Lower leg skin (tissue), 3 donors: Measurements from ENCODE around the gene GPR32.

Experiments used
- CTCF ChIP-seq, 3 donors: fragments of 450-650 bp; IDR thresholded peaks; one replicate each; pipeline ENCODE4 v1.5.1; 2016; ENCODE audit warnings: antibody characterized with exemption in 3 of 3, mild to moderate bottlenecking in 3 of 3, moderate library complexity in 2 of 3
- POLR2A ChIP-seq, 2 donors: fragments of 450-650 bp; IDR thresholded peaks; one replicate each; pipeline ENCODE4 v1.6.1; 2016 to 2017; ENCODE audit warnings: antibody characterized with exemption in 2 of 2, mild to moderate bottlenecking in 1 of 2, moderate library complexity in 1 of 2

- no peak for TF ChIP-seq POLR2A (IDR thresholded peaks at IDR 0.05)
- no peak for TF ChIP-seq CTCF (IDR thresholded peaks at IDR 0.05)
These were observed 23.3 kb downstream of the GPR32 start for GRCh38 chr19:50793558-50794065.
